ENCODE measurements around the gene HIVEP1. TPM values are rescaled to one million over a fixed set of nuclear protein-coding genes. Genes with fewer than 3 reads are reported as not detected.

HIVEP1 gene
- total RNA-seq, 2 donors from 2014 or later = 16.1 to 18.8 TPM

GRCh38 chr6:12009876-12010634 is 2.1 kb upstream of the HIVEP1 start:
- Histone ChIP-seq H3K36me3 (no peaks in the 10 kb centered on the region), H3K4me3 (peak overlapping the region; percentile 77 to 86), H3K27ac (peak overlapping the region; percentile 95 to 96), H3K9me3 (no peaks in the 10 kb centered on the region), H3K4me1 (peaks cover 0 to 36% of the 10 kb centered on the region in 2 donors), H3K27me3 (no peaks in the 10 kb centered on the region)
- no peak for DNase-seq (ENCODE audit: low spot score)
- no peak for TF ChIP-seq CTCF (IDR thresholded peaks at IDR 0.05)

GRCh38 chr6:12010635-12011275 is 1.4 kb upstream of the HIVEP1 start:
- Histone ChIP-seq H3K27me3 (no peaks in the 10 kb centered on the region), H3K4me1 (peaks cover 0 to 36% of the 10 kb centered on the region in 2 donors), H3K36me3 (no peaks in the 10 kb centered on the region), H3K4me3 (peak overlapping the region; percentile 77 to 86), H3K9me3 (no peaks in the 10 kb centered on the region), H3K27ac (peak overlapping the region; percentile 95 to 96)
- TF ChIP-seq CTCF (IDR thresholded peaks at IDR 0.05) = no peak
- peak; percentile 86 for DNase-seq (ENCODE audit: low spot score)

- Histone ChIP-seq H3K36me3 (peaks cover 2% of the 10 kb centered on the region), H3K27me3 (no peaks in the 10 kb centered on the region), H3K9me3 (no peaks in the 10 kb centered on the region), H3K4me1 (peaks cover 0 to 36% of the 10 kb centered on the region in 2 donors), H3K27ac (peak overlapping the region; percentile 95 to 96), H3K4me3 (peak overlapping the region; percentile 77 to 86)
- peak; percentile 99 for DNase-seq (ENCODE audit: low spot score)
- TF ChIP-seq CTCF (IDR thresholded peaks at IDR 0.05) = no peak
These were observed 655 bp upstream of the HIVEP1 start for GRCh38 chr6:12011276-12012037.

GRCh38 chr6:12012558-12013306 is 620 bp downstream of the HIVEP1 start:
- peak; percentile 75 for DNase-seq (ENCODE audit: low spot score)
- Histone ChIP-seq H3K27me3 (no peaks in the 10 kb centered on the region), H3K36me3 (peaks cover 14% of the 10 kb centered on the region), H3K27ac (peak overlapping the region; percentile 95 to 96), H3K4me1 (peaks cover 0 to 36% of the 10 kb centered on the region in 2 donors), H3K4me3 (peak overlapping the region; percentile 77 to 86), H3K9me3 (no peaks in the 10 kb centered on the region)
- TF ChIP-seq CTCF (IDR thresholded peaks at IDR 0.05) = no peak

GRCh38 chr6:12013307-12013719 is 1.2 kb downstream of the HIVEP1 start:
- no peaks in the 10 kb centered on the region for H3K27me3 ChIP-seq
- H3K36me3 ChIP-seq = peaks cover 18% of the 10 kb centered on the region
- peak overlapping the region; percentile 95 to 96 for H3K27ac ChIP-seq
- no peaks in the 10 kb centered on the region for H3K9me3 ChIP-seq
- no peak for DNase-seq (ENCODE audit: low spot score)
- no peak for TF ChIP-seq CTCF (IDR thresholded peaks at IDR 0.05)
- peaks cover 0 to 31% of the 10 kb centered on the region in 2 donors for H3K4me1 ChIP-seq
- peak overlapping the region; percentile 77 to 86 for H3K4me3 ChIP-seq
